Middle frontal gyrus (tissue), 1 donor: Measurements from ENCODE around the gene RAB40A.
"Not testable (repeated sequence)": the region's sequence is repeated elsewhere in the genome, so short reads cannot be mapped to it uniquely, and the experiment has no call there.

Experiments
- DNase-seq: peaks from one replicate; pipeline ENCODE4 v3.0.0-alpha.2; 2015; ENCODE audit warnings: low spot score; ENCODE audit errors: extremely low spot score

The RAB40A gene

GRCh38 chrX:103464072-103464773 is 55.1 kb downstream of the RAB40A start:
- DNase-seq: no peak

- DNase-seq: no peak
Measured at GRCh38 chrX:103461156-103461555, 58.1 kb downstream of the RAB40A start.

GRCh38 chrX:103460001-103460755 is 59.1 kb downstream of the RAB40A start:
- DNase-seq: not testable (repeated sequence)

GRCh38 chrX:103453655-103454054 is 65.6 kb downstream of the RAB40A start:
- no peak for DNase-seq
